PFSK-1 (cell line): ENCODE data around the gene TUBB4A.

ENCODE experiments used
- POLR2AphosphoS5 ChIP-seq: IDR thresholded peaks from 2 replicates; pipeline ENCODE4 v1.6.1; 2012; ENCODE audit warnings: low read depth, mild to moderate bottlenecking, control low read depth, low read length, moderate library complexity
- REST ChIP-seq, 2 experiments: IDR thresholded peaks; 2 replicates each; pipeline versions ENCODE4 v1.6.1 to v1.8.0; 2011 to 2012; ENCODE audit warnings: low read depth in 2 of 2, low read length in 2 of 2, control low read depth in 1 of 2, inconsistent platforms in 1 of 2, mild to moderate bottlenecking in 1 of 2, moderate library complexity in 1 of 2; ENCODE audit not compliant: insufficient read depth in 1 of 2
- SIN3A ChIP-seq: IDR thresholded peaks from 2 replicates; pipeline ENCODE4 v1.6.1; 2012; ENCODE audit warnings: mild to moderate bottlenecking, low read length, moderate library complexity, borderline replicate concordance; ENCODE audit not compliant: insufficient read depth
- TAF1 ChIP-seq: IDR thresholded peaks from 2 replicates; pipeline ENCODE4 v1.6.1; 2012; ENCODE audit warnings: low read length, control low read depth, borderline replicate concordance; ENCODE audit not compliant: insufficient read depth

- TF ChIP-seq TAF1 (no peak), POLR2AphosphoS5 (no peak), REST (IDR thresholded peaks at IDR 0.05; ENCODE audit: insufficient read depth in 1 of 2, low read depth in 2 of 2, low read length in 2 of 2) (no peak), SIN3A (no peak)
Observed at GRCh38 chr19:6473647-6474046, 28.5 kb downstream of the TUBB4A start.
